ENCODE data around the gene USP9Y.

Gene USP9Y, protein sequence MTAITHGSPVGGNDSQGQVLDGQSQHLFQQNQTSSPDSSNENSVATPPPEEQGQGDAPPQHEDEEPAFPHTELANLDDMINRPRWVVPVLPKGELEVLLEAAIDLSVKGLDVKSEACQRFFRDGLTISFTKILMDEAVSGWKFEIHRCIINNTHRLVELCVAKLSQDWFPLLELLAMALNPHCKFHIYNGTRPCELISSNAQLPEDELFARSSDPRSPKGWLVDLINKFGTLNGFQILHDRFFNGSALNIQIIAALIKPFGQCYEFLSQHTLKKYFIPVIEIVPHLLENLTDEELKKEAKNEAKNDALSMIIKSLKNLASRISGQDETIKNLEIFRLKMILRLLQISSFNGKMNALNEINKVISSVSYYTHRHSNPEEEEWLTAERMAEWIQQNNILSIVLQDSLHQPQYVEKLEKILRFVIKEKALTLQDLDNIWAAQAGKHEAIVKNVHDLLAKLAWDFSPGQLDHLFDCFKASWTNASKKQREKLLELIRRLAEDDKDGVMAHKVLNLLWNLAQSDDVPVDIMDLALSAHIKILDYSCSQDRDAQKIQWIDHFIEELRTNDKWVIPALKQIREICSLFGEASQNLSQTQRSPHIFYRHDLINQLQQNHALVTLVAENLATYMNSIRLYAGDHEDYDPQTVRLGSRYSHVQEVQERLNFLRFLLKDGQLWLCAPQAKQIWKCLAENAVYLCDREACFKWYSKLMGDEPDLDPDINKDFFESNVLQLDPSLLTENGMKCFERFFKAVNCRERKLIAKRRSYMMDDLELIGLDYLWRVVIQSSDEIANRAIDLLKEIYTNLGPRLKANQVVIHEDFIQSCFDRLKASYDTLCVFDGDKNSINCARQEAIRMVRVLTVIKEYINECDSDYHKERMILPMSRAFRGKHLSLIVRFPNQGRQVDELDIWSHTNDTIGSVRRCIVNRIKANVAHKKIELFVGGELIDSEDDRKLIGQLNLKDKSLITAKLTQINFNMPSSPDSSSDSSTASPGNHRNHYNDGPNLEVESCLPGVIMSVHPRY (N-terminal part only)

DNA sequence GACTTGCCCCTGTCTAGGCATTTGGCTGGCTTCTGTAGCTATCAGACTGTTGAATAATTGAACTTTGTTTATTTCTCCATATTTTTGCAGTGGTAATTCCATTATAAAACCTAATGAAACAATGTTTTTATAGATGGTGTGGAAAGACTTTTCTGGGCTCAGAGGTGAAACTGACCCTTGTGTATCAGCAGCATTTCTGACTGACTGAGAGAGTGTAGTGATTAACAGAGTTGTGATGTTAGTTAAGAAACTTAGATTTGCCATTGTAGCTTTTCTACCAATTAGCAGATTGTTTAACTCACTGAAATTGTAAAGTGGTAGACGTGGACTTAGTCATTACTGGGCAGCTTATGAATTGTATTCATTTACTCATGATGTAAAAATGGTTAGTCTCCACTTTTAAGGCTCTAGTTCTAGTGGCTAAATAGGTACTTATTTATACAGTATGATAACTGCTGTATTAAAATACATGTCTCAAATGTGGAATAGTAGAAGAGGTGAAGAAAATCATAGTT lies at the start of gene USP9Y:
TSS of gene USP9Y (plus strand) at position 51 of the 515 bp plus-strand sequence. CDS start 8,217 bp downstream, outside the sequence.
- peaks cover 6% of the 10 kb centered on the region; the same call in 1 of the 2 replicates for H3K4me1 ChIP-seq (ENCODE audit: control insufficient read depth, low read length)
- no peak within 1 kb of the TSS for H3K27ac ChIP-seq (ENCODE audit: low read depth, low read length)
- no peaks in the 10 kb centered on the region for H3K36me3 ChIP-seq (ENCODE audit: control insufficient read depth, low read length)
- no peak within 1 kb of the TSS for H3K4me2 ChIP-seq (ENCODE audit: low read length)
- H3K4me3 ChIP-seq (ENCODE audit: low read length) = no peak within 1 kb of the TSS
- H3K9me2 ChIP-seq (replicated peaks; ENCODE audit: control insufficient read depth, low read length) = no peaks in the 10 kb centered on the region
- peaks cover 5% of the 10 kb centered on the region; the same call in 1 of the 2 replicates for H3K9me3 ChIP-seq (ENCODE audit: control insufficient read depth, insufficient read depth, low read length)
- H3K79me2 ChIP-seq (ENCODE audit: control insufficient read depth, low read length) = no peaks in the 10 kb centered on the region
- no peaks in the 10 kb centered on the region for H3K27me3 ChIP-seq (ENCODE audit: control insufficient read depth, low read length)
- no peak for TF ChIP-seq EZH2phosphoT487 (IDR thresholded peaks at IDR 0.05; ENCODE audit: borderline replicate concordance, low read length)
- TF ChIP-seq, protein P1, sequence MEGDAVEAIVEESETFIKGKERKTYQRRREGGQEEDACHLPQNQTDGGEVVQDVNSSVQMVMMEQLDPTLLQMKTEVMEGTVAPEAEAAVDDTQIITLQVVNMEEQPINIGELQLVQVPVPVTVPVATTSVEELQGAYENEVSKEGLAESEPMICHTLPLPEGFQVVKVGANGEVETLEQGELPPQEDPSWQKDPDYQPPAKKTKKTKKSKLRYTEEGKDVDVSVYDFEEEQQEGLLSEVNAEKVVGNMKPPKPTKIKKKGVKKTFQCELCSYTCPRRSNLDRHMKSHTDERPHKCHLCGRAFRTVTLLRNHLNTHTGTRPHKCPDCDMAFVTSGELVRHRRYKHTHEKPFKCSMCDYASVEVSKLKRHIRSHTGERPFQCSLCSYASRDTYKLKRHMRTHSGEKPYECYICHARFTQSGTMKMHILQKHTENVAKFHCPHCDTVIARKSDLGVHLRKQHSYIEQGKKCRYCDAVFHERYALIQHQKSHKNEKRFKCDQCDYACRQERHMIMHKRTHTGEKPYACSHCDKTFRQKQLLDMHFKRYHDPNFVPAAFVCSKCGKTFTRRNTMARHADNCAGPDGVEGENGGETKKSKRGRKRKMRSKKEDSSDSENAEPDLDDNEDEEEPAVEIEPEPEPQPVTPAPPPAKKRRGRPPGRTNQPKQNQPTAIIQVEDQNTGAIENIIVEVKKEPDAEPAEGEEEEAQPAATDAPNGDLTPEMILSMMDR (IDR thresholded peaks at IDR 0.05; ENCODE audit: low read depth, low read length, poor library complexity, severe bottlenecking) = no peak
- H4K20me1 ChIP-seq (ENCODE audit: control insufficient read depth, insufficient read depth, low read depth, low read length) = no peaks in the 10 kb centered on the region
- no peaks in the 10 kb centered on the region for H3F3A ChIP-seq (ENCODE audit: control insufficient read depth, insufficient read depth)

DNA sequence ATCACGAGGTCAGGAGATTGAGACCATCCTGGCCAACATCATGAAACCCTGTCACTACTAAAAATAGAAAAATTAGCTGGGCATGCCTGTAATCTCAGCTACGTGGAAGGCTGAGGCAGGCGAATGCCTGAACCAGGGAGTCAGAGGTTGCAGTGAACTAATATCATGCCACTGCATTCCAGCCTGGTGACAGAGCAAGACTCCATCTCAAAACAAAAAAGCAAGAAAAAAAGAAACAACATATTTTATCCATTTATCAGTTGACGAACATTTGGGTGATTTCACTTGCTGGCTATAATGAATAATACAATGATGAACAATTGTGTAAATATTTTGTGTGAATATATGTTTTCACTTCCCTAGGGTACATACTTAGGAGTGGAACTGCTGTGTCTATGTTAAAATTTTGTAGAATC lies 49.4 kb upstream of the USP9Y start:
- Histone ChIP-seq H3K4me1 (ENCODE audit: control insufficient read depth, low read length) (no peaks in the 10 kb centered on the region), H4K20me1 (ENCODE audit: control insufficient read depth, insufficient read depth, low read depth, low read length) (no peaks in the 10 kb centered on the region), H3K9me2 (replicated peaks; ENCODE audit: control insufficient read depth, low read length) (no peaks in the 10 kb centered on the region), H3K4me2 (ENCODE audit: low read length) (no peak overlapping the region), H3K36me3 (ENCODE audit: control insufficient read depth, low read length) (no peaks in the 10 kb centered on the region), H3K27ac (ENCODE audit: low read depth, low read length) (no peak overlapping the region), H3K79me2 (ENCODE audit: control insufficient read depth, low read length) (no peaks in the 10 kb centered on the region), H3K9me3 (ENCODE audit: control insufficient read depth, insufficient read depth, low read length) (no peaks in the 10 kb centered on the region), H3K4me3 (ENCODE audit: low read length) (no peak overlapping the region), H3F3A (ENCODE audit: control insufficient read depth, insufficient read depth) (no peaks in the 10 kb centered on the region), H3K27me3 (ENCODE audit: control insufficient read depth, low read length) (no peaks in the 10 kb centered on the region)
- TF ChIP-seq EZH2phosphoT487 (IDR thresholded peaks at IDR 0.05; ENCODE audit: borderline replicate concordance, low read length) = no peak
- TF ChIP-seq, protein P1 (IDR thresholded peaks at IDR 0.05; ENCODE audit: low read depth, low read length, poor library complexity, severe bottlenecking) = no peak

- Histone ChIP-seq H3F3A (ENCODE audit: control insufficient read depth, insufficient read depth) (no peaks in the 10 kb centered on the region), H3K4me3 (ENCODE audit: low read length) (peak overlapping the region; percentile 90), H3K4me1 (ENCODE audit: control insufficient read depth, low read length) (peaks cover 16% of the 10 kb centered on the region), H3K27ac (ENCODE audit: low read depth, low read length) (peak overlapping the region; percentile 71), H3K36me3 (ENCODE audit: control insufficient read depth, low read length) (peaks cover 18% of the 10 kb centered on the region), H4K20me1 (ENCODE audit: control insufficient read depth, insufficient read depth, low read depth, low read length) (no peaks in the 10 kb centered on the region), H3K9me3 (ENCODE audit: control insufficient read depth, insufficient read depth, low read length) (no peaks in the 10 kb centered on the region), H3K27me3 (ENCODE audit: control insufficient read depth, low read length) (no peaks in the 10 kb centered on the region), H3K4me2 (ENCODE audit: low read length) (peak overlapping the region; percentile 84), H3K9me2 (replicated peaks; ENCODE audit: control insufficient read depth, low read length) (no peaks in the 10 kb centered on the region), H3K79me2 (ENCODE audit: control insufficient read depth, low read length) (peaks cover 50% of the 10 kb centered on the region)
- no peak for TF ChIP-seq EZH2phosphoT487 (IDR thresholded peaks at IDR 0.05; ENCODE audit: borderline replicate concordance, low read length)
- TF ChIP-seq, protein P1 (IDR thresholded peaks at IDR 0.05; ENCODE audit: low read depth, low read length, poor library complexity, severe bottlenecking) = no peak
Measured at GRCh38 chrY:12661745-12662681, 39.0 kb upstream of the USP9Y start.
